HepG2 (cell line): ENCODE data around the gene TFF1. TPM values are rescaled to one million over a fixed set of nuclear protein-coding genes. Genes with fewer than 3 reads are reported as not detected.
A peak's percentile ranks its signal among the peaks of the same experiment; 100 is the strongest.

Experiments
- CENPX ChIP-seq: sonication (generic); formaldehyde crosslinking; IDR thresholded peaks from 2 replicates; pipeline ENCODE4 v1.9.0; 2021; ENCODE audit warnings: mild to moderate bottlenecking, missing genetic modification reagents, moderate library complexity
- CSRNP2 ChIP-seq: sonication (generic); formaldehyde crosslinking; conservative IDR thresholded peaks from 2 replicates; pipeline ENCODE4 v1.8.0; 2022; ENCODE audit warnings: low read depth, missing genetic modification reagents
- E2F1 ChIP-seq: sonication (generic); formaldehyde crosslinking; IDR thresholded peaks from 2 replicates; pipeline ENCODE4 v1.5.0; 2020; ENCODE audit warnings: missing genetic modification reagents
- GLMP ChIP-seq: sonication (generic); formaldehyde crosslinking; IDR thresholded peaks from 2 replicates; pipeline ENCODE4 v1.9.0; 2021; ENCODE audit warnings: missing genetic modification reagents, mild to moderate bottlenecking, borderline replicate concordance
- GMEB2 ChIP-seq: IDR thresholded peaks from 2 replicates; pipeline ENCODE4 v1.6.1; 2016; ENCODE audit warnings: missing biosample characterization, missing genetic modification reagents, low read depth
- KLF15 ChIP-seq: sonication (generic); formaldehyde crosslinking; IDR thresholded peaks from 2 replicates; pipeline ENCODE4 v1.8.1; 2023; ENCODE audit warnings: borderline replicate concordance, mild to moderate bottlenecking, inconsistent platforms, missing genetic modification reagents, mixed read lengths
- PCBP1 ChIP-seq: fragments of 200-400 bp; formaldehyde crosslinking; IDR thresholded peaks from 2 replicates; pipeline ENCODE4 v1.6.1; 2017; ENCODE audit warnings: mild to moderate bottlenecking, low read depth, low read length, borderline replicate concordance
- POGZ ChIP-seq: sonication (generic); formaldehyde crosslinking; IDR thresholded peaks from 2 replicates; pipeline ENCODE4 v1.4.0; 2020; ENCODE audit warnings: mild to moderate bottlenecking, missing genetic modification reagents
- SMAD9 ChIP-seq: sonication (generic); formaldehyde crosslinking; IDR thresholded peaks from 2 replicates; pipeline ENCODE4 v1.5.1; 2020; ENCODE audit warnings: mild to moderate bottlenecking, missing genetic modification reagents
- SNRNP70 ChIP-seq: fragments of 200-400 bp; formaldehyde crosslinking; IDR thresholded peaks from 2 replicates; pipeline ENCODE4 v1.6.1; 2017; ENCODE audit warnings: mild to moderate bottlenecking, low read depth, low read length, moderate library complexity
- TBP ChIP-seq: sonication (generic); formaldehyde crosslinking; IDR thresholded peaks from 2 replicates; pipeline ENCODE4 v1.5.0; 2020; ENCODE audit warnings: missing genetic modification reagents
- TCF7L2 ChIP-seq: IDR thresholded peaks from 2 replicates; pipeline ENCODE4 v1.6.1; 2011; ENCODE audit warnings: mild to moderate bottlenecking, low read depth, low read length, moderate library complexity
- TFAP4 ChIP-seq: sonication (generic); IDR thresholded peaks from 2 replicates; pipeline ENCODE4 v1.6.1; 2016; ENCODE audit warnings: low read depth, borderline replicate concordance
- ZC3H13 ChIP-seq: sonication (generic); formaldehyde crosslinking; IDR thresholded peaks from 2 replicates; pipeline ENCODE4 v1.8.1; 2023; ENCODE audit warnings: mild to moderate bottlenecking, missing genetic modification reagents, moderate library complexity
- ZFX ChIP-seq: sonication (generic); formaldehyde crosslinking; IDR thresholded peaks from 2 replicates; pipeline ENCODE4 v1.4.0; 2020; ENCODE audit warnings: mild to moderate bottlenecking, low read depth, missing genetic modification reagents, moderate library complexity
- ZFYVE20 ChIP-seq: sonication (generic); formaldehyde crosslinking; IDR thresholded peaks from 2 replicates; pipeline ENCODE4 v1.8.0; 2023; ENCODE audit warnings: low read depth, mild to moderate bottlenecking, moderate library complexity, missing genetic modification reagents, borderline replicate concordance
- ZGPAT ChIP-seq: IDR thresholded peaks from 2 replicates; pipeline ENCODE4 v1.6.1; 2016; ENCODE audit warnings: mild to moderate bottlenecking
- ZNF253 ChIP-seq: sonication (generic); formaldehyde crosslinking; IDR thresholded peaks from 2 replicates; pipeline ENCODE4 v1.8.0; 2022; ENCODE audit warnings: mild to moderate bottlenecking, missing genetic modification reagents, borderline replicate concordance
- ZNF468 ChIP-seq: sonication (generic); formaldehyde crosslinking; IDR thresholded peaks from 2 replicates; pipeline ENCODE4 v1.8.0; 2022; ENCODE audit warnings: mild to moderate bottlenecking, moderate library complexity, missing genetic modification reagents
- ZNF572 ChIP-seq: sonication (generic); formaldehyde crosslinking; IDR thresholded peaks from 2 replicates; pipeline ENCODE4 v1.5.1; 2020; ENCODE audit warnings: mild to moderate bottlenecking, missing genetic modification reagents
- polyA plus RNA-seq, 8 experiments: library from polyadenylated mRNA; depleted of rRNA in 3 of 8; stranded (reverse) in 7 of 8; unstranded in 1 of 8; fragments of >200 nt; fragmentation: Illumina TruSeq in 4 of 8; extraction: Trizol in 4 of 8; gene quantifications; 2 replicates each; pipeline versions ENCODE4 v1.2.1 to v1.2.3, GENCODE V29; 2011 to 2016; ENCODE audit warnings: low read depth in 4 of 8, missing spikeins in 1 of 8, mixed read lengths in 1 of 8; ENCODE audit not compliant: insufficient read depth in 1 of 8
- total RNA-seq, 5 experiments: library from RNA; depleted of rRNA; stranded (reverse); fragments of >200 nt; fragmentation: Illumina TruSeq; extraction: Trizol; gene quantifications; 2 replicates each; pipeline ENCODE4 v1.2.3, GENCODE V29; 2016; ENCODE audit warnings: low read depth in 1 of 5

The TFF1 gene
- total and polyA plus RNA-seq, 2 of the 13 experiments (the other 11 are each of a cell fraction or from before 2014, with no cell fraction given): 0.24 to 19.4 TPM

- TF ChIP-seq GLMP (CRISPR knock-in tag): no peak
- peak; percentile 73 for TF ChIP-seq POGZ (CRISPR knock-in tag)
- no peak for TF ChIP-seq TCF7L2
- TF ChIP-seq ZNF253 (CRISPR knock-in tag): no peak
- no peak for TF ChIP-seq ZNF572
- no peak for TF ChIP-seq SNRNP70
- TF ChIP-seq ZGPAT (CRISPR knock-in tag): peak; percentile 81
- no peak for TF ChIP-seq SMAD9 (CRISPR knock-in tag)
- TF ChIP-seq CSRNP2 (CRISPR knock-in tag): no peak
- no peak for TF ChIP-seq ZNF468 (CRISPR knock-in tag)
- no peak for TF ChIP-seq ZFX (CRISPR knock-in tag)
- TF ChIP-seq CENPX: no peak
- TF ChIP-seq TBP (CRISPR knock-in tag): no peak
- no peak for TF ChIP-seq GMEB2 (CRISPR knock-in tag)
- TF ChIP-seq PCBP1: no peak
- no peak for TF ChIP-seq ZFYVE20 (CRISPR knock-in tag)
- TF ChIP-seq TFAP4: peak; percentile 82
- no peak for TF ChIP-seq KLF15 (CRISPR knock-in tag)
- TF ChIP-seq E2F1 (CRISPR knock-in tag): no peak
- TF ChIP-seq ZC3H13 (CRISPR knock-in tag): no peak
These were observed 19.8 kb upstream of the TFF1 start (continued) for GRCh38 chr21:42386034-42386591.
